Measurements from ENCODE around the gene ISOC2.
"Not testable (repeated sequence)": the region's sequence is repeated elsewhere in the genome, so short reads cannot be mapped to it uniquely, and the experiment has no call there.

The ISOC2 gene

GRCh38 chr19:55455576-55456235 is 5.7 kb downstream of the ISOC2 start:
- DNase-seq = no peak

- DNase-seq = no peak
These were observed 6.6 kb downstream of the ISOC2 start for GRCh38 chr19:55454787-55455243.

- no peak for DNase-seq
These were observed 7.8 kb downstream of the ISOC2 start for GRCh38 chr19:55453511-55454260.

GRCh38 chr19:55452749-55453346 is 8.6 kb downstream of the ISOC2 start:
- peak; percentile 97 for DNase-seq

- peak; percentile 73 for DNase-seq
These were observed 9.3 kb downstream of the ISOC2 start for GRCh38 chr19:55451965-55452748.

GRCh38 chr19:55451163-55451964 is 10.1 kb downstream of the ISOC2 start:
- DNase-seq = no peak

- DNase-seq = no peak
These were observed 12.0 kb downstream of the ISOC2 start for GRCh38 chr19:55449469-55449868.

- DNase-seq = not testable (repeated sequence)
These were observed 13.3 kb downstream of the ISOC2 start for GRCh38 chr19:55448175-55448490.

GRCh38 chr19:55447421-55448174 is 13.8 kb downstream of the ISOC2 start:
- DNase-seq = no peak

- DNase-seq = no peak
These were observed 15.4 kb downstream of the ISOC2 start for GRCh38 chr19:55446060-55446459.

GRCh38 chr19:55444646-55445045 is 16.8 kb downstream of the ISOC2 start:
- no peak for DNase-seq

- no peak for DNase-seq
These were observed 17.5 kb downstream of the ISOC2 start for GRCh38 chr19:55443824-55444480.

- no peak for DNase-seq
These were observed 18.2 kb downstream of the ISOC2 start, which contains the start of gene SHISA7 for GRCh38 chr19:55443045-55443823. TSS of gene SHISA7 (minus strand) at chr19:55443300. CDS start at chr19:55442863, 437 bp downstream.

GRCh38 chr19:55442372-55442961 is 19.0 kb downstream of the ISOC2 start:
- DNase-seq = no peak

- no peak for DNase-seq
These were observed 19.6 kb downstream of the ISOC2 start for GRCh38 chr19:55441692-55442321.

- DNase-seq = peak; percentile 48
These were observed 20.1 kb downstream of the ISOC2 start for GRCh38 chr19:55441319-55441691.

- peak; percentile 74 for DNase-seq
These were observed 20.9 kb downstream of the ISOC2 start for GRCh38 chr19:55440411-55441105.

- DNase-seq = no peak
These were observed 22.4 kb downstream of the ISOC2 start for GRCh38 chr19:55439052-55439451.

- peak; percentile 86 for DNase-seq
These were observed 24.0 kb downstream of the ISOC2 start for GRCh38 chr19:55437410-55437809.
